ENCODE measurements around the gene TBC1D8.
"Not testable (repeated sequence)": the region's sequence is repeated elsewhere in the genome, so short reads cannot be mapped to it uniquely, and the experiment has no call there.

Gene TBC1D8

DNA sequence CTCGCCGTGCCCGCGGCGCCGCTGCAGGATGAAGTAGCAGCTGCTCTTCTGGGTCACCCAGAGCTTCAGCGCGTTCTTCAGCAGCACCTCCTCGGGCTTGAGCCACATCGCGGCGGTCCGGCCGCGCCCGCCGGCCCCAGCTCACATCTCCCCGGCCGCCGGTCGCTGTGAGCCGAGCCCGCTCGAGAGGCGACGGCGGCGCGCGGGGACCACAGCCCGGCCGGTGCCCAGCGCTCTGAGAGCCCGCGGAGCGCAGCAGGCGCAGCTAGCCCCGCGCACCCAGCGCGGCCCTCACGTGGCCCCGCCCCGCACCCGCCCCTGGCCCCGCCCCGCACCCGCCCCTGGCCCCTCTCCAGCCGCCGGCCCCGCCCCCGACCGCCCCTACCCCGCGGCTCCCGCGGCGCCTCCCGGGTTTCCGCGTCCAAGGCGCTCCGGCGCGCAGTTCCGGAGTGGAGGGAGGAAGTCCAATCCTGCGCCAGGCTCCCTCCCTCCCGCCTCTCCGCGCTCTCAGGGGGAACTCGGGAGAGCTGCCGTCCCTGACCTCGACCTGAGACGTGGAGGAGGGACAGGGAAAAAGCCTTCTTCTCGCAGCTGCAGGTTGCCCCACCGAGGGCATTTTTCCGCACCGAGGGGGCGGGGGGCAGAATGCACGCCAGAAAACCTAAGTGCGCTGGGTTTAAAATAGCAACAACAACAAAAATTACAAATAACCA is at the start of gene TBC1D8:
Gene TBC1D8, minus strand, starts transcription at position 237 of the 713 bp plus-strand sequence. Its CDS starts 129 bp downstream, at position 108.
- DNase-seq (ENCODE audit: low read depth in 4 of 4, low spot score in 1 of 4), result peak; percentile 46 to 63 (median 49)

DNA sequence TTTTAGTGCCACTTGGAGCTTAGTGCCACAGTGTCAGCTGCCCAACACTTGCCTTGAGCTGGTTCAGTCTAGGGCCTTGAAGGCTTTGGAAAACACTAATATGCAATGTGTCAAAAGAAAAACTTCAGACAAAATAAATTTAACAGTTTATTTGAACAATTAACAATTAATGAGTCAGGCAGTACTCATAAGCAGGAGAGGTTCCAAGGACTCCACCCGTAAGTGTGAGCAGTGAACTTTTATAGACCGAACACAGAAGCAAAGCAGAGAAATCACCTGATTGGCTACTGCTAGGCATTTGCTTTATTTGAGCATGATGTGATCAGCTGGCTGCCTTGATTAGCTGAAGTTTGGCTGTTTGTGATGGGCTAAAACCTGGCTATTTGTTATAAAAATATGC is 49.5 kb upstream of the TBC1D8 start:
- no peak for DNase-seq (ENCODE audit: low read depth in 4 of 4, low spot score in 1 of 4)

GRCh38 chr2:101199251-101199791 is 48.1 kb upstream of the TBC1D8 start:
- DNase-seq (ENCODE audit: low read depth in 4 of 4, low spot score in 1 of 4), result no peak

- no peak for DNase-seq (ENCODE audit: low read depth in 4 of 4, low spot score in 1 of 4)
Measured at GRCh38 chr2:101197814-101198213, 46.6 kb upstream of the TBC1D8 start.

GRCh38 chr2:101197215-101197745 is 46.1 kb upstream of the TBC1D8 start:
- DNase-seq (ENCODE audit: low read depth in 4 of 4, low spot score in 1 of 4), result no peak

DNA sequence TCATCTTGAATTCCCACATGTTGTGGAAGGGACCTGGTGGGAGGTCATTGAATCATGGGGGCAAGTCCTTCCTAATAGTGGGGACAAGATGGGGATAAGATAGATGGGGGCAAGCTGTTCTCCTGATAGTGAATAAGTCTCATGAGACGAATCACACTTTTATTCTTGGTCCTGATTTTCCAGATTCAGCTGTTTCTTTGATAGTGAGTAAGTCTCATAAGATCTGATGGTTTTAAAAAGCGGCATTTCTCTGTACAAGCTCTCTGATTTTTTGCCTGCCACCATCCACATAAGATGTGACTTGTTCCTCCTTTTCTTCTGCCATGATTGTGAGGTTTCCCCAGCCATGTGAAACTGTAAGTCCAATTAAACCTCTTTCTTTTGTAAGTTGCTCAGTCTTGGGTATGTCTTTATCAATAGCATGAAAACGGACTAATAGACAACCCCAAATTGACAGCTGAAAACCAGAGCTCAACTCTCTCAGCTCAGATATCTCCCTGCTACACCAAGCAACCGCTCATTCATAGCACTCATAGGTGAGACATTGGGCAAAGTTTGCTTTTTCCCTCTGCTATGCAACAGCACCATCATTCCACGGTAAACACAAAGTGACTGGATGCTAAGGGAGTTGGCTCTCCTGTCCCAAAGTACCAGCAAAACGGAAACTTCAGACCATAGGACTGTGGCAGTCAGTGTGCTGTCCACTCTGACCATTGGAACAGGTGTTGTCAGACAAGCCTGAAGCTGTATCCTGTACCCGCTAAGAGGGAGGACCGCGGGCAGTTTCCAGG is 44.9 kb upstream of the TBC1D8 start:
- no peak for DNase-seq (ENCODE audit: low read depth in 4 of 4, low spot score in 1 of 4)

GRCh38 chr2:101193033-101193626 is 41.9 kb upstream of the TBC1D8 start:
- no peak for DNase-seq (ENCODE audit: low read depth in 4 of 4, low spot score in 1 of 4)

- no peak for DNase-seq (ENCODE audit: low read depth in 4 of 4, low spot score in 1 of 4)
Measured at GRCh38 chr2:101190747-101191516, 39.8 kb upstream of the TBC1D8 start.

DNA sequence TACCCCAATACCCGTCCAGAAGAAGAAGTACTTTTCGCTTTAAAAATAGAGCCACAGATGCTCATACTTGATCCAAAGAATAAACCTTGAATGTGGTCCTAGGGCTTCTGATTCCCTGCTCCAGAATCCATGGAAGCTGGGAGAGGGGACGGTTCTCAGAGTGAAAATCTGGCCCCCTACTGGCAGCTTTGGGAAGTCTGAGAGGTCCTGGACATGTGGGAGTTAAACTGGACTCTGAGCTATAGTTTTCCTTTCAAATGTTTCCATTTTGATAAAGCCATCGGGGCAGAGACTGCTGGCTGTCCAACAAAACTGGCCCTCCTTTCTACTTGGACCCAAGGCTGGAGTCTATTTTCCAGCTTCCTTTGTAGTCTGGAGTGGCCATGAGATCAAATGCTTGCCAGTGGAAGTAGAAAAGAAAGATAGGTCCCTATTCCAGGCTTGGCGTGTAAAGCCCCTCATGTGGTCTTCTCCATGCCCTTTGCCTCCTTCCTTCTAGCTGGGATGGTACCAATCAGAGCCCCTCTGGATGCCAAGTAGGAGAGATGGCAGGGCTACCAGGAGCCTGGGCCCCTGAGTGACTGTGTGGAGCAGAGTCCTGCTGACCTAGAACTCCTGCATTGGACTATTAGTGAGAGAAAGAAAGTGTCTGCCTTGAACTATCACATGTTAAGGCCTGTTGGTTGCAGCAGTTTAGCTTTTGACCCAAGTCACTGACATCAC is 37.7 kb upstream of the TBC1D8 start:
- DNase-seq (ENCODE audit: low read depth in 4 of 4, low spot score in 1 of 4), result no peak

DNA sequence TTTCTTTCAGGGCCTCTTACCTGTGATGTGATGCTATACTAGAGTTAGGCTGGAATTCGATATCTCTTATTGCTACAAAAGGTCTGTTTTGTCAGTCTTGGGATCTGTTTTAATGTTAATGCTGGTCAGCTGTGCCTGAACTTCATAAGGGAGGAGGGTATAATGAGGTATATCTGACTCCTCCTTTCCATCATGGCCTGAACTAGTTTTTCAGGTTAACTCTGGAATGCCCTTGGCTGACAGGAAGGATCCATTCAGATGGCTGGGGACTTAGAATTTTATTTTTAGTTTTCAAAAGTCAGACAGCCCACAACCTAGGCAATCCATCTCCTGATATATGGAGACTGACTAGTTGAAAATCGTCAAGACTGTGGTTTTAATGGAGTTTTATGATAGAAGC is 35.9 kb upstream of the TBC1D8 start:
- DNase-seq (ENCODE audit: low read depth in 4 of 4, low spot score in 1 of 4), result no peak

DNA sequence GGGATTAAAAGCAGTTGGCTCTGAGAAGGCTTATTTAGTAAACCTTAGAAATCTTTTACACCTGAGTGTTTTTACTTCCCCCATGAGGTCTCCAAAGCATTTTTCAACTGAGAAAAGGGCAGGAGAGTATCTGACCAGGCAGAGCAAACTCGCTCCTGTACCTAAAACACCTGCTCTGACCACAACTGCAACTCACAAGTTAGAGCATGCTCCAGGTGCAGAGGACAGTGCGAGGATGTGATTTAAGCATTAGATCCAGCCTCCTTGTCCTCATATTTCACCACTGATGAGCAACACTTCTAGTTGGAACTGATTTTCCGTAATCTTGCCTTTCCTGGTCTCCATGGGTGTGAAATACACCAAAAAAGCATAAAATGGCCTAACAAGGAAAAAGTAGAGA is 34.5 kb upstream of the TBC1D8 start:
- DNase-seq (ENCODE audit: low read depth in 4 of 4, low spot score in 1 of 4), result no peak

DNA sequence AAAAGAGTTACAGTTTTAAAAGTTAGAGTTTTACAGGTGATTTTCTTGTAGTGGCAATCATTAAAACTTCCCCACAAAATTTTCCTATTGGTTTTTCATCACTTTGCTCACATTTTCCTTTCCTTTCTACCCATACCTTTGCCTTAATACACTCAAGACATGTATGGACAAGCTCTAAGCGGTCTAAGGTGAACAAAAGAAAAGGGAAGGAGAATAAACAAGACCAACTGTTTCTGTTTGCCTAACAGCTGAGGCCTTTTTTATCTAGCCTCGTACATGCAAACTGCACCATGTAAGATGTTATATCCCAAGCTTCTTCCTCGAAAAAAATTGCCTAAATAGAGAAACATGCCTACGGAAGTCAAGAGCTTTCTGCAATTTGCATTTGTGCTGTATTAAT is 33.9 kb upstream of the TBC1D8 start:
- no peak for DNase-seq (ENCODE audit: low read depth in 4 of 4, low spot score in 1 of 4)

DNA sequence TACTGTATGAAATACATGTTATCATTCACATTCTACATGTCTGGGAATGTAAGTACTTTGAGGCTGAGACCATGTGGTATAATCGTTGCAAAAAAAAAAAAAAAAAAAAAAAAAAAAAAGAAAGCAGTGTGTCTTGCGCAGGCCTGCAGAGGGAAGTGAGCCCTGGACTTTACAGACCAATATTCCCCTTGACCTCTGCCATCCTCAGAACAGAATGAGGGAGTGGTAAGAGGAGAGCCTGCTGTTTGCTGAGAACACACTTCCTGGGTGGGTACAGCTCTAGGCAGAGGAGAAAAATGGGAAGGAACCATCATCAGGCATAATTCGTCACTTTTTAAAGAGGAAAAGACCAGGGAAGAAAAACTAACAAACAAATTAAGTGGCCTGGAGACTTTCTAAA is 28.8 kb upstream of the TBC1D8 start:
- no peak for DNase-seq (ENCODE audit: low read depth in 4 of 4, low spot score in 1 of 4)

- no peak for DNase-seq (ENCODE audit: low read depth in 4 of 4, low spot score in 1 of 4)
Measured at GRCh38 chr2:101176803-101177202, 25.6 kb upstream of the TBC1D8 start.

GRCh38 chr2:101175991-101176390 is 24.8 kb upstream of the TBC1D8 start:
- DNase-seq (ENCODE audit: low read depth in 4 of 4, low spot score in 1 of 4), result no peak

DNA sequence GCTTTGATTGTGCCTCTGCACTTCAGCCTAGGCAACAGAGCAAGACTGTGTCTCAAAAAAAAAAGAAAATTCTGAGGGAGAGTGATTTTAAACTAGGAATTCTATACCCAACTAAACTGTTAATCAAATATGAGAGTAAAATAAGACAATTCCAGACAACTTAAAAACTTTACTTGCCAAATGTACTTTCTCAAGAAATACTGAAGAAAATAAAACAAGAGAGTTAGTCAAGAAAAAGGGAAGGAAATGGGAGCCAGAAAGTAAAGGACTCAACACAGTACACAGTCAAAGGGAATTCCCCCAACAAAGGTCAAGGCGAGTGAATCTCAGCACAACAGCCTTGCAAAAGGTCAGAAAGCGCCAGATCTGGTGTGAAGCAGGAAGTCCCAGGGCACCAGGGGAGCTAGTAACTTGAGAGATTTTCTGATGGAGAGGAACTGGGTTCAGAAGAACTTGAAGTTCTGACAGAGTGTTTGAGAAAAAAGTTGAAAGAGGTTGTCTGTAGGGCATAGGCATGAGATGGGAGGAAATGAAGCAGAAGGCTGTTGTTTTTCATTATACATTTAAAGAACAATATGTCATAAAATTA is 22.6 kb upstream of the TBC1D8 start:
- DNase-seq (ENCODE audit: low read depth in 4 of 4, low spot score in 1 of 4), result peak in 1 of 4 experiments; percentile 30

DNA sequence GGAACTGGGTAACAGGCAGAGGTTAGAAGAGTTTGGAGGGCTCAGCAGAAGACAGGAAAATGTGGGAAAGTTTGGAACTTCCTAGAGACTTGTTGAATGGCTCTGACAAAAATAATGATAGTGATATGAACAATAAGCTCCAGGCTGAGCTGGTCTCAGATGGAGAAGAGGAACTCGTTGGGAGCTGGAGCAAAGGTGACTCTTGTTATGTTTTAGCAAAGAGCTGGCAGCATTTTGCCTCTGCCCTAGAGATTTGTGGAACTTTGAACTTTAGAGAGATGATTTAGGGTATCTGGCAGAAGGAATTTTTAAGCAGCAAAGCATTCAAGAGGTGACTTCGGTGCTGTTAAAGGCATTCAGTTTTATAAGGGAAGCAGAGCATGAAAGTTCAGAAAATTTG is 18.6 kb upstream of the TBC1D8 start:
- DNase-seq (ENCODE audit: low read depth in 4 of 4, low spot score in 1 of 4), result not testable (repeated sequence)

DNA sequence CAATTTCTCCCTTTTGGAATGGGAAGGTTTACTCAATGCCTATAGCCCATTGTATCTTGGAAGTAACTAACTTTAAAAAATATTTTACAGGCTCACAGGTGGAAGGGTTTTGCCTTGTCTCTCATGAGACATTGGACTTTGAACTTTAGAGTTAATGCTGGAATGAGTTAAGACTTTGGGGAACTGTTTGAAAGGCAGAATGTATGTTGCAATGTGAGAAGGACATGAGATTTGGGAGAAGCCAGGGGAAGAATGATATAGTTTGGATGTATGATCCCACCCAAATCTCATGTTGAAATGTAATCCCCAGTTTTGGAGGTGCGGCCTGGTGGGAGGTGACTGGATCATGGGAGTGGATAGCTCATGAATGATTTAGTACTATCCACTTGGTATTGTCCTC is 17.5 kb upstream of the TBC1D8 start:
- DNase-seq (ENCODE audit: low read depth in 4 of 4, low spot score in 1 of 4), result no peak

- DNase-seq (ENCODE audit: low read depth in 4 of 4, low spot score in 1 of 4), result not testable (repeated sequence)
Measured at GRCh38 chr2:101167532-101167931, 16.4 kb upstream of the TBC1D8 start.

GRCh38 chr2:101164021-101164420 is 12.8 kb upstream of the TBC1D8 start:
- DNase-seq (ENCODE audit: low read depth in 4 of 4, low spot score in 1 of 4), result no peak

All from stimulated activated CD4-positive, alpha-beta T cell treated with anti-CD3 and anti-CD28 coated beads, Interleukin-1b, Interleukin-23, amount 100 ng/mL, for 24 hours (primary cell).